Upper lobe of right lung (tissue), 1 donor: ENCODE measurements around the gene GPR21. TPM values are rescaled to one million over a fixed set of nuclear protein-coding genes. Genes with fewer than 3 reads are reported as not detected.
A peak's percentile ranks its signal among the peaks of the same experiment; 100 is the strongest.

Experiments used
- ATAC-seq: fragments of 200-7000 bp; cut with Tn5 transposase; one replicate; pipeline ENCODE4 v1.9.1; 2020; ENCODE audit warnings: mild to moderate bottlenecking, moderate library complexity
- DNase-seq: peaks from one replicate; pipeline ENCODE4 v3.0.0-alpha.2; 2020
- H3K27ac ChIP-seq: fragments of 200-600 bp; one replicate; pipeline ENCODE4 v1.8.0; 2022
- H3K27me3 ChIP-seq: fragments of 200-600 bp; one replicate; pipeline ENCODE4 v1.8.0; 2022; ENCODE audit warnings: mild to moderate bottlenecking
- H3K36me3 ChIP-seq: fragments of 200-600 bp; one replicate; pipeline ENCODE4 v1.8.0; 2022
- H3K4me1 ChIP-seq: fragments of 200-600 bp; one replicate; pipeline ENCODE4 v1.8.0; 2022
- H3K4me3 ChIP-seq: fragments of 200-600 bp; one replicate; pipeline ENCODE4 v1.8.0; 2022; ENCODE audit warnings: mild to moderate bottlenecking
- H3K9me3 ChIP-seq: fragments of 200-600 bp; one replicate; pipeline ENCODE4 v1.8.0; 2022
- CTCF ChIP-seq: fragments of 200-600 bp; IDR thresholded peaks from one replicate; pipeline ENCODE4 v1.8.0; 2022; ENCODE audit warnings: antibody characterized with exemption
- intact Hi-C: fragments of 100-400 bp; cut with DNase I; formaldehyde crosslinking; loops from one replicate; pipeline ENCODE4 v1.11.0; 2022
- total RNA-seq: library from RNA; stranded (reverse); fragmentation: NEBNext Ultra II Directional; extraction: Animal tissue kit (Norgen Biotek cat#: 25700); gene quantifications from one replicate; pipeline ENCODE4 v1.2.1, GENCODE V29; 2021
- donor health status: DM: no; HTN: yes; CAD: no; lungs with severe emphysema.

The GPR21 gene
- total RNA-seq, 1 donor from 2014 or later = 3.3 TPM

GRCh38 chr9:123073991-123074422 is 40.5 kb downstream of the GPR21 start:
- DNase-seq (no peak), ATAC-seq (no peak)
- Histone ChIP-seq H3K27me3 (no peaks in the 10 kb centered on the region), H3K4me3 (no peak overlapping the region), H3K27ac (peak overlapping the region; percentile 43), H3K36me3 (peaks cover 73% of the 10 kb centered on the region), H3K4me1 (peaks cover 16% of the 10 kb centered on the region), H3K9me3 (no peaks in the 10 kb centered on the region)
- TF ChIP-seq CTCF = peak; percentile 7
- intact Hi-C loops = no loop called here

- Histone ChIP-seq H3K27ac (peak overlapping the region; percentile 43), H3K36me3 (peaks cover 77% of the 10 kb centered on the region)
Observed at GRCh38 chr9:123074628-123075027, 41.2 kb downstream of the GPR21 start.

GRCh38 chr9:123080444-123080843 is 47.0 kb downstream of the GPR21 start:
- no peaks in the 10 kb centered on the region for H3K27me3 ChIP-seq
- no peak for DNase-seq
- peaks cover 70% of the 10 kb centered on the region for H3K36me3 ChIP-seq
- TF ChIP-seq CTCF = no peak
- intact Hi-C loops = no loop called here
- no peaks in the 10 kb centered on the region for H3K9me3 ChIP-seq
- no peak overlapping the region for H3K27ac ChIP-seq
- H3K4me1 ChIP-seq = no peaks in the 10 kb centered on the region
- H3K4me3 ChIP-seq = no peak overlapping the region
- ATAC-seq = no peak

More at GRCh38 chr9:123074628-123075027, 41.2 kb downstream of the GPR21 start:
- TF ChIP-seq CTCF = no peak
- no peak for DNase-seq
- no peak for ATAC-seq
- Histone ChIP-seq H3K4me1 (peaks cover 16% of the 10 kb centered on the region), H3K4me3 (no peak overlapping the region), H3K27me3 (no peaks in the 10 kb centered on the region), H3K9me3 (no peaks in the 10 kb centered on the region)
- intact Hi-C loops = no loop called here

- intact Hi-C loops = no loop called here
- peaks cover 68% of the 10 kb centered on the region for H3K36me3 ChIP-seq
- DNase-seq = no peak
- H3K4me1 ChIP-seq = no peaks in the 10 kb centered on the region
- no peak overlapping the region for H3K27ac ChIP-seq
- ATAC-seq = no peak
- H3K27me3 ChIP-seq = no peaks in the 10 kb centered on the region
- no peak overlapping the region for H3K4me3 ChIP-seq
- no peaks in the 10 kb centered on the region for H3K9me3 ChIP-seq
- peak; percentile 52 for TF ChIP-seq CTCF
Observed at GRCh38 chr9:123081824-123082223, 48.4 kb downstream of the GPR21 start.

GRCh38 chr9:123083680-123084079 is 50.2 kb downstream of the GPR21 start:
- Histone ChIP-seq H3K27ac (no peak overlapping the region), H3K27me3 (no peaks in the 10 kb centered on the region), H3K4me1 (no peaks in the 10 kb centered on the region), H3K4me3 (no peak overlapping the region), H3K9me3 (no peaks in the 10 kb centered on the region), H3K36me3 (peaks cover 63% of the 10 kb centered on the region)
- no peak for DNase-seq
- intact Hi-C loops = no loop called here
- TF ChIP-seq CTCF = no peak
- ATAC-seq = no peak

GRCh38 chr9:123084256-123084655 is 50.8 kb downstream of the GPR21 start:
- no peaks in the 10 kb centered on the region for H3K27me3 ChIP-seq
- H3K4me1 ChIP-seq = no peaks in the 10 kb centered on the region
- intact Hi-C loops = no loop called here
- no peaks in the 10 kb centered on the region for H3K9me3 ChIP-seq
- no peak for ATAC-seq
- no peak for DNase-seq
- H3K27ac ChIP-seq = no peak overlapping the region
- no peak overlapping the region for H3K4me3 ChIP-seq
- H3K36me3 ChIP-seq = peaks cover 59% of the 10 kb centered on the region
- TF ChIP-seq CTCF = no peak
